Retinal pigment epithelial cell (primary cell): ENCODE data around the gene CD302.
"Not testable (repeated sequence)": the region's sequence is repeated elsewhere in the genome, so short reads cannot be mapped to it uniquely, and the experiment has no call there.

Source experiments
- DNase-seq: peaks from one replicate; pipeline ENCODE4 v3.0.0-alpha.2; 2010; ENCODE audit warnings: low read depth
- H3K4me3 ChIP-seq: 2 replicates; pipeline ENCODE4 v1.5.1; 2011; ENCODE audit warnings: mild to moderate bottlenecking, low read length, control low read depth, moderate library complexity
- CTCF ChIP-seq: conservative IDR thresholded peaks from 2 replicates; pipeline ENCODE4 v1.5.1; 2011; ENCODE audit warnings: low read depth, low read length, control low read depth, inconsistent platforms

The CD302 gene

GRCh38 chr2:159795841-159796690 lies 1.9 kb downstream of the CD302 start:
- no peak overlapping the region for H3K4me3 ChIP-seq
- DNase-seq, result no peak
- no peak for TF ChIP-seq CTCF

GRCh38 chr2:159793326-159793725 lies 4.7 kb downstream of the CD302 start:
- DNase-seq, result no peak
- H3K4me3 ChIP-seq, result no peak overlapping the region
- no peak for TF ChIP-seq CTCF

- DNase-seq, result no peak
- no peak for TF ChIP-seq CTCF
- H3K4me3 ChIP-seq, result no peak overlapping the region
These were observed 5.4 kb downstream of the CD302 start for GRCh38 chr2:159792599-159792998.

- TF ChIP-seq CTCF, result no peak
- no peak for DNase-seq
- no peak overlapping the region for H3K4me3 ChIP-seq
These were observed 6.0 kb downstream of the CD302 start for GRCh38 chr2:159792036-159792435.

GRCh38 chr2:159790323-159790722 lies 7.7 kb downstream of the CD302 start:
- H3K4me3 ChIP-seq, result no peak overlapping the region
- DNase-seq, result no peak
- no peak for TF ChIP-seq CTCF

- no peak for TF ChIP-seq CTCF
- no peak for DNase-seq
- H3K4me3 ChIP-seq, result no peak overlapping the region
These were observed 9.8 kb downstream of the CD302 start for GRCh38 chr2:159788253-159788652.

- DNase-seq, H3K4me3 ChIP-seq: not testable (repeated sequence)
These were observed 10.4 kb downstream of the CD302 start for GRCh38 chr2:159787647-159788046.
